ENCODE data around the gene ENAH.

The ENAH gene

DNA sequence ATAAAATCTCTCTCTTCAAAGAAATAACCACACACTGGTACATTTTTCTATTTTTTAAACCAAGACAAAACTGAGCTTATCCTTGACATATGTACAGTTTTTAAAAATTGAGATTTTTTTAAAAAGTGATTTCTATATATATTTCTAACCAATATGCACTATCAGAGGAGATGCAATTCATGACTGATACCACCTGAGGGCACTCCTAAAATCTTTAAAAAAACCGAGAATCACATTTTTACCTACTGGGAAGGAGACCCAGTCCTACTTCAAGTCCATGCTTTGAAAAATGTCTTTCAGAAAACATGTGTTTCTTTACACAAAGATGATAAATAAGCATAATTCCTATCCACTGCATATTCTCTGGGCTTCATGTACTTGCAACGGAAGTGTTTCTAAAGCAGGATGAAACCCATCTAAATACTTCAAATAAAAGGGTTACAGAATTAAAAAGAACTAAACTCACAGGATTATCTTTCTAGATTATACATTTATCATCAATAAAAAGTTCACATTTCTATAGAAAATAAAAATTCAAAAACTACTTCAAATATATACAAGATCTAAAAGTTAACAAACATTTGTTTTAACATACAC, 98.6 kb downstream of the ENAH start:
- peak in 1 of 2 donors; percentile 22 for DNase-seq

DNA sequence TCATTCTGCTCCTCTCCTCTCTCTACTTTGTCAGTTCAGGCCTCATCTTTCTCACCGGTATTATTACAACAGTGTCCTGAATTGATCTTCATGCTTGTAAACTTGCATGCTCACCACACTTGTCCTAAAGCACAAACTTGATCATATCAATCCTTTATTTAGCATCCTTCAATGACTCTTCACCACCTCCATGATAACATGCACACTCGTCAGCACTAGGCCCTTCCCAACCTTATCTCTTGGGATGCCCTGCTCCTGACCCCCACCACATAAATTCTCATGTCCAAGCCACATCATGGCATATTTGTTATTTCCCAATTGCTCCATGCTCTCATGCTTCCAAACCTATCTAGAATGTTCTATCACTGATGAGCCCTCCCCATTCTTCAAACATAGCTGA, 103.1 kb downstream of the ENAH start:
- DNase-seq = no peak

DNA sequence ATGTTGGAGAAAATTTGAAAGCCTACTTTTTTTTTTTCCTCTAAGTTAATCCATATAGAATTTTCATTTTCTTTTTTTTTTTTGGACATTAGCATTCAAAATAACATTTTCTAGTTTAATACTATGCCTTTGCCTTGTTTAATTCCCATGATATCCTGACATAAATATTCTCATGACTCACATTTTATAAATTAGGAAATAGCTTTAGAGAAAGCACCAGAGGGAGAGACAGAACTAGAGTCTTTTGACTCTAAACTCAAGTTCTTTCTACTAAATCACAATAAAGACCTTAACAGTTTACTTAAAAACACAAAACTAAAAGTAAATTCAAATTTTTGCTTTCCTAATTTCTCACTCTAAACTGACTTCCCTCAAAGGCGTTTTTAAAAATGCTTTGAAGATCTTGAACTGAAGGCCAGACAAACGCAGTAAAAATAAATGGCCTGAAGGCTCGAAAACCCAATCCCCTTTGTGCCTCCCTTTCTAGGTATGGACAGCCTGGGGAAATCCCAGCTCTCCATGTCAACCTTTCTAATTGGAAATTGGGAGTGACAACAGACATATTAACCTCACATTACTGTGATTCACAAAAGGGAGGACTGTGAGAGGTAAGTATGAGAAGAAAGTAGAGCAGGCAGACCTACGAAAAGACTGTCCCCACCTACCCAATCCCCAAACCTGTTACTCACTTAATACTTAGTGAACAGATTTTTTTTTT, 104.6 kb downstream of the ENAH start:
- DNase-seq = no peak

DNA sequence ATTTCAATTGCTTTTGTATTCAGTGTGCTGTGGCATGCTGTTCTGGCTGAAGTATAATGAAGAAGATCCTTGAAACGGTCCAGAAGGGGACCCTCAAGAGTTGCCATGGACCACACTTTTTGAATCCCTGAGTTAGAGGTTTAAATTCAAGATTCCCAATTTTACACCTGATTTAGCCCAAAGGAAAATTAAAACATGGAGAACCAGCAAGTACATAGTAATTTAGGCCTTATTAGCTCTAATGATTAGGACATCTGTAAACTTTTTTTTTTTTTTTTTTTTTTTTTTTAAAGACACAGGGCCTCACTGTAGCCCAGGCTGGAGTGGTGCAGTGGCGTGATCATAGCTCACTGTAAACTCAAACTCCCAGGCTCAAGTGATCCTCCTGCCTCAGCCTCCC, 107.3 kb downstream of the ENAH start:
- DNase-seq = no peak

DNA sequence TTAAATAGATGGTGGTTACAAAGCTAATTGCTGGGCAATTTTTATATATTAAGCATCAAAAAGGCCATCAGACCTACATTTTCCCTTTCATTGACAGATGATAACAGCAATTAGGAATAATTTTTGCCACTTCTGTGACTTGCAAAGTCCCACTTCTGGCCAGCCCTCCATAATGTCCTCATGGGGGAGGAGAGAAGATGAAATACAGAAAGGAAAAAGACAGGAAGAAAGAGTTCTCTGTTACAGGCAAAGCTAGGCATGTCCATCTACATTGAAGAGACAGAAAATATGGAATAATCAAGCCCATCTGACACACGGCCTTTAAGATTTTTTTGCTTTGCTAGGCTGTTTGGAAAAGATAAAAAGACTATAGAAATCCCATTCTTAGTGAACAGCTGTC, 108.0 kb downstream of the ENAH start:
- DNase-seq = no peak

DNA sequence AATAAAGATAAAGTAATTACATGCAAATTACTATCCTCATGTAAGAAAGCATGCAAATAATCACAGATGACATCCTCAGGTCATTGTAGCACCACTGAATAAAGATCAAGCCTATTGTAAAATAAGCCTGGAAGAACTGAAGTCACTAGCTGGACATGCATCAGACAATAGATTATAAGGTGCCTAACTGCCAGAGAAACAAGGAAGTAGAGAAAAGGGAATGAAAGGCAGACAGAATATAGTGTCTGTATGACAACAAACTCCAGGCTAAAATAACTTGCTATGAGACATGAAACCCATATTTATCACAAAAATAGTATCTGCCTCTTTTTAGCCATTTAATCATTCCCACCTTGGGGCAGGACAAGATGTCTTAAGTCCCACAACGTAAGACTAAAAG, 108.7 kb downstream of the ENAH start:
- no peak for DNase-seq

DNA sequence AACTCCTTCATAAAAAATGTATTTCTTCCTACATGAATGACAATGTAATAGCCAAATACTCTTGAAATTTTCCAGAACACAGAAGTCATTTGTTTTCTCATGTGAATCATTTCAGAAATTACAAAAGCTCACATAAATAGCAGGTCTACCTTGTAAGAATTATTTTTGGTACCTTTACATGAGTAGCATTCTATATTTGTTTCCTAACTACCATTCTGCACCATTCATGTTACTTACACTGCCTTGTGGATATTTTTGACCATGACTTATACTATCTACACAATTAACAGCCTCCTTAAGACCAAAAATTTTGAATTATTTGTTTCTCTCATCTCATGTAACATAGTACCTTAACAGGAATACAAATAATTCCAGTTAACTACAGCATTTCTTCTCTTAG, 109.6 kb downstream of the ENAH start:
- no peak for DNase-seq

DNA sequence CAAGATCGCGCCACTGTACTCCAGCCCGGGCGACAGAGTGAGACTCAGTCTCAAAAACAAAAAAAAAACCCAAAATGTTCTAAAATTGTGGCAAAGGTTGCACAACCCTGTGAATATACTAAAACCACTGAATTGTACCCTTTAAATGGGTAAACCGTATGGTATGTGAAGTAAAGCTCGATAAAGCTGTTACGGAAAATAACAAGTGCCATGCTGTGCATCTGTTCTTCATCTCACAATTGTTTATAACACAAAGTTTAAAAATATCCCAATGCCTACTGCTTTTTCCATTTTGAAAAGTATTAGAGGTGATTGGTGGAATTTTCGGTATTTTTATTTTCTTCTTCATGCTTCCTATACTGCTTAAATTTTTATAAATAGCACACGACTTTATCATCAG, 111.5 kb downstream of the ENAH start:
- no peak for DNase-seq

DNA sequence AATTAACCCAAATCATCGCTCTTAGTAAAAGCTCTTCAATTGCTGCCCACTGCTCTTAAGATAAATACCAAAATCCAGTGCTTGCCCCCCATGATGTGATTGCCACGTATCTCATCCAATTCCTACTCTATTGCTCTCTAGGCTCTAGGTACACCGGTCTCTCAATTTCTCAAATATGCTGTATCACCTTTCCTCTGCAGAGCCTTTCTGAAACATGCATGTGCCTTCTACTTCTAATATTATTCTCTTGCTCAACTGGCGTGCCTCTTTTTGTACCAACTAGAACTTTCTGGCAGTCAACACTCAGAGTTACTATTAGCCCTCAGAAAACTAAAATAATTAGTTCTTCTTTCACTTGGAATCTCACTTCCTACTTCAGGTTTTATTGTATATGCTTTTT, 113.3 kb downstream of the ENAH start:
- no peak for DNase-seq

DNA sequence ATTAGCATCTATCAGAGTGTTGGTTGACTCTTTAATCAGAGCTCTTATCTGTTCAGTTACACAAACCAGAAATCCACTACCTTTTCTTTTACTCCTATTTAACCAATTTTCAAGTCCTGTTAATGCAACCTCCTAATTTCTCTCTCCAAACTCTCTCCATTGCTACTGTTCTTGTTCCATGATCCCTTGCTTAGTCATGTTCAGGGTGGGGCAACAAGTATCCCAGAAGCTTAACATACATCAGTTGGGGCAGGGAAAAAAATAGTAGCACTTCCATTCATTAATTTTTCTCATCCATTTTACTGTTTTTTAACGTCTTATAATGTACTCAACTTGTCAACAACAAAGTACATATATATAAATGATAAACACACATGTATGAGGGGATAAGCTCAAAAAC, 113.9 kb downstream of the ENAH start:
- DNase-seq = no peak

DNA sequence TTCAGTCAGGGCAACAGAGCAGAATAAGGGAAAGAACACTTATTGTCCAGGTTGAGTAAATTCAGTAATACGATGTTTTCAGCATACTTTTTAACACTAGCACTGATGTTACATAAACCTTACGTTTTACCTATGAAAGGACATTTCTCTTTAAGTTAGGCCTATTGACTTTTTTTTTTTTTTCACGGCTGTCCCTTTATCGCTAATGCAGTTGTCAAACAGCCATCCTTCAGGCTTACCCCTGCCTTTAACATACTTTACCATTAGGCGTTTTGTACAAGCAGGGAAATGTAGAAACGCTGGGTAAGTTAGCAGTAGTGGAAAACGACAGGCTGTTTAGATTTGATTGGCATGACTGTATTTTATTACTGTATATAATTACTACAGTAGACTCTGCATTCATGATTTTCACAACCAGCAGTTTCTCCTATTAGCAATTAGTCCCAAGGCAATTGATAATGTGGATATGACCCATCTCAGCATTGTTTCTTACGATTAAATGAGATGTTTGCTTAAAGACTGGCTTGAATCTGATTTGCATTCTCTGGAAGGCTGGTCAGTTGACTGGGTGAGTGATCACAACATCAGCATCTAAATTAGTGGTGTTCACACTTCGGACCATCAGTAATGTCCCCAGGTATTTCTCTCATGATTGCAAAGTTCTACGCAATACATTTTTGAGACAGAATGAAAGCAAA, 115.2 kb downstream of the ENAH start:
- DNase-seq = no peak

DNA sequence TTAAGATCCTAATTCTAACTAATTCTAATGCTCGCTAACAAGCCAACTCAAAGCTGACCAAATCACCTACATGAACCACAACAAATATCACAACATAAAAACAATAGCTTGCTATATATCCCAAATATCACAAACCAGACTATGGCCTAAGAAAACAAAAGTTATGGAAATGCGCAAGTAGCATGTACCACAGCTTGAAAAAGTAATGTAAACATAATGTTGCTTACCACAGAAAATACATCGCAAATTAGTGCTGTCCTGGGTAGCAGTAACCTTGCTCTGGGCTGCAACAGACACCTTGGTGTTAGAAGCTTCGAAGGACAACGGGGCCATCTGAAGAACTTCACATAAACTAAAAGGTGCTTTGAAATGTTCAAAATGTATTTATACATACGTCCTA, 117.6 kb downstream of the ENAH start:
- no peak for DNase-seq

DNA sequence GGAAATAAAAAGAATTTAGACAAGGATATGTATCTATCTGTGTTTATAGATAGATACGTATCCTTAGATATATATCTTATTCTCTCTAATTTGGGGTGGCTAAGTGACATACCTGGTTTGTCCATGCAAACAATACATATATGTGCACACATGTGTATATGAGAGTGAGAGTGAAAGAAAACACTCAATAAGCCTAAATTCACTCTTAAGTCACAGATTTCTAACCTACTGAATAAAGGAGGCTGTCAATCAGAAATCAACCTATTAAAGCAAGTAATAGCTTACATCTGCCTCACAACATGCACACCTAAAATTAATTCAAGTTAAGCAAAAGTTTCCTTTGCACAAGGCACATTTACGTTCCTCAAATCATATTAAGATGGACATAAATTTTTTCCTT, 118.2 kb downstream of the ENAH start:
- no peak for DNase-seq

DNA sequence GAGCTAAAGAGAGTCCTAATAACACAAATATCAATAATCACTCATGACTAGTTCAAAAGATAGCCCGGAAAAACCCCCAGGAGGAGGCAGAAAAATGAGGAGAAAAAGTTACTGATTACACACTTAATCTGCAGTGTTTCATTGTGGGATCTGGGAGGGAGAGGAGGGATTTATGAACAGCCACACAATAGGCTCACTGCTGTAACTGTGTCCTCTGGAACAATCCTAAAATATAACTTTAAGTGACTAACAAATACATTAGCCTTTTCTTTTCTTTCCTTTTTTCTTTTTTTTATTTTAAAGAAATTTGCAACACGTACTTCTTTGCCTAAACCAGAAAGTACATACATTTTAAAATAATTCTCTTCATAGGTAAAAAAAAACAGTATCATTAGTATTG, 118.8 kb downstream of the ENAH start:
- no peak for DNase-seq

DNA sequence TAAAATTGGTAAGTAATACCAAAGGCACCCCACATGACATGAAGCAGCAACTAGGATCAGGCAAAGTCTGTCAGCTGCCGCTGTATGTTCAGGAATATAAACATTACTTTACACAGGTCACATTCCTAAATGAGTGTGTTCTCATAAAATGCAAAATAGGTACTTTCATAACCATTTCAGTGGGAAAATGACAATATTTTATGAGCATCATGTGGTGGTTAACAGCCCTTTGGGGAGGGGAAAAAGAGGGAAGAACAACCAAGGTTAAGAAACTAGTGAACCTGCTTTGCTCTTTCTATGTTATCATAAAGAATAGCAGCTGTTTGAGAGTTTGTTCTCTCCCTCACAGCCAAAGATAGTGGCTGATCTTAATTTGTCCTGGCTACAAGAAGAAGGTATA, 119.7 kb downstream of the ENAH start:
- DNase-seq = no peak

DNA sequence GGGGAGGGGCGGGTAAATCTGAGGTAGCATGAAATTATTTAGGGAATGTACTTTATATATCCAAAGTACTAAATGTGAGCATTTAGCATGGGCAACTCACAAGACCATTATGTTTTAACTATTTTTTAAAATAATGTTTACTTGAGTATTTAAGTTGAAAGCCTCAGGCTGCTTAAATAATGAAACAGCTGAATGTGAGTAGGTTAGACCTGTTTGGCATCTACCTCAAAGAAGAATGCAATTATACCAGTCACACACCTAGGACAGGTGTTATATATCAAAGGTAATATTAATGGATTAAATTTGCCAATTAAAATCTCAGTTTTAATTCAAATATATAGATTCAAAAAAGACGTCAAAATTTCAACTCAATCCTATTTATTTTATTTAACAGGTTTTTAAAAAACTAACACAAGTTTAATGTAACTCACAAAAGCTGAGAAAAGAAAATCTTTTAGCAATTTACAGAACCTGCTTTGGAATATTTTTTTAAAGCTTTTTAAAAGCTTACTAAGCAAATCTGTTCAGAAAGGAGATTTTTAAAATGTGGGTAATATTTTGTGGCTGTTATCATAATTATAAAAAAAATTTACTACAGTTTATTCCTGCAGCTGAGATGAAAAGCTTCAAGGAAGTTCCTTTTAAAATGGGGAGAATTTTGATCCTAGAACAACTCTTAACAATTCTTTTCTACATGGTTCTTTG, 120.5 kb downstream of the ENAH start:
- no peak for DNase-seq

DNA sequence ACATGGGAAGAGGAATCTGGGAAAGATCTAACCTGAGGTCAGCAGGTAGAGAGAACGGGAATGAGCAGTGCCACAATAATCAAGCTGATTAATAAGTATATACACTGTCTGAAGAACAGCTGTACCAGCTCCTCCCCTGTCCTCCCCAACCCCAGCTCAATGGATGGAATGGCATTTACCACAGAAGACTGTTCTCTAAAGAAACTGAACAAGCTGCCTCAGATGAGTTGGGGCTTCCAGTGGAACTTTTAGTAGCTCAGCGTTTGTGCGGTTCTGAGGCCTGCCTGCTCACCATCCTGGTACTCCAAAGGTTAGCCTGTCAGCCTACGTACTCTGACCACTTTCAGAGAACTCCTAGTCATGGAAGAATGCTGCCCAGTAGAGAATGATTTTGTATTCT, 123.2 kb downstream of the ENAH start:
- DNase-seq = no peak

DNA sequence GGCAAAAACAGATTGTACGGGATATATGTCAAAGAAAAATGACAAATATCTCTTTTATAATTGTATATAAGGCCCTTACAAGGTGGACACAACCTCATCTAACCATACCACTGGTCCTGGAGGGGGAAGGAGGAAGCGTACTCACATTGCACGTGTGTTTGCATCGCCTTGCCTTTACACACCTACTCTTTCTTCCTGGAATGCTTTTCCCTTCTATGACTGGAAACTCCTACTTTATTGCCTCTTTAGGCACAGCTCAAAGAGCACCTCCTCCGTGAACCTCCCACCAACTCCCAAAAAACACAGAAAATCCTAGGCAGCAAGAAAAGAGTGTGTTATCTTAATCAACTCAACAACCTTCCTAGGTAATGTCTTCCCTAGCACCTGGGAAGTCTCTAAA, 125.3 kb downstream of the ENAH start:
- DNase-seq = no peak

DNA sequence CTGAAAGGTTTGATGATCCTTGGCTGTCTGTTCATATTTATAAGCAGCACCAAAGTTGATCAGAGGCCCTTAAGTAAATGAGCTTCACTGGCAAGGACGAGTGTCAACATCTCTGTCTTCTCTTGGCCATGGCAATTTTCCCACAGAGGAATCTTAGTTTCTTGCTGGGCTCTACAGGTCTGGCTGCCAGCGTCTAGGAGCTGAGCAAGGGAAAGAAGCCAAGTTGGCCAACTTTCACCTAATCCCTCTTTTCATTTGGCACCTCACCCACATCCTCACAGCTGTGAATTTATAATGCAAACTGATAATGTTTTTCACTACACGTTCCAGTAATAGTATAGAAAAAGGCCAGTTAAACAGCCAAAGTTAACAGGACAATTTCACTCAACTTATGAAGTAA, 126.0 kb downstream of the ENAH start:
- DNase-seq = no peak

DNA sequence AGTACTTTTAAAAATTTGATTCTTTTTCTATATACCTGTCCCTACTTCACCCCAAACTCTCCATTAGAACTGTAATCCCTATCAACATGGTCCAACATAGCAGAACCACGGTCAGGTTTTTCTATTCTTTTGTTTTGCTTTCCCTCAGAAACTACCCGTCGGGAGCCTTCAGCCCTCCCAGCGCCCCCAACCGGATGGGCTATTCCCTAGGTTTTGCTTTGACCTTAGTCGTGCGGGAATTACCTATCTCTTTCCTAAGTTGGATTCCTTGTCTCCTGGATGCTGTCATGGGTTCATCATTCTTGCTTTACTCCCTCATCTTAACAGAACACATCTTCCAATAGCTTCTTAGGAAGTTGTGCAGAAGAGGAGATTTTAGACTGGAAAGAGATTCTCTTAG, 127.5 kb downstream of the ENAH start:
- no peak for DNase-seq

DNA sequence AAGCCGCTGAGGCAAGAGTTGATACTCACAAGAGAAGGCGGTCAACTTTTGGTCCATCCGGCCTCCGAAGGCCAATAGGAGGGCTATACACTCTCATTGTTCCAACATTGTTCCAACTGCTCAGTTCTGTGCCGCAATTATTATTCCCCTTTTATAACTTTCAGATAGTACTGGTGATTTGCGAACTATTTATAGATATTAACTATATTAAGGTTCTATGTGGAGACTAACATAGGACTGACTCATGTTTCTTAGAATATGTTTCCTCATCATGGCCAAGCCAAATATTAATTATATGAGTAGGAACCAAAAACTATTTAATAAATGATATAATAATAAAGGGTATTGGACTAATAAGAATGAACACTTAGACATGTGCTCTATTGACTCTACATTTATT, 128.4 kb downstream of the ENAH start:
- DNase-seq = no peak

DNA sequence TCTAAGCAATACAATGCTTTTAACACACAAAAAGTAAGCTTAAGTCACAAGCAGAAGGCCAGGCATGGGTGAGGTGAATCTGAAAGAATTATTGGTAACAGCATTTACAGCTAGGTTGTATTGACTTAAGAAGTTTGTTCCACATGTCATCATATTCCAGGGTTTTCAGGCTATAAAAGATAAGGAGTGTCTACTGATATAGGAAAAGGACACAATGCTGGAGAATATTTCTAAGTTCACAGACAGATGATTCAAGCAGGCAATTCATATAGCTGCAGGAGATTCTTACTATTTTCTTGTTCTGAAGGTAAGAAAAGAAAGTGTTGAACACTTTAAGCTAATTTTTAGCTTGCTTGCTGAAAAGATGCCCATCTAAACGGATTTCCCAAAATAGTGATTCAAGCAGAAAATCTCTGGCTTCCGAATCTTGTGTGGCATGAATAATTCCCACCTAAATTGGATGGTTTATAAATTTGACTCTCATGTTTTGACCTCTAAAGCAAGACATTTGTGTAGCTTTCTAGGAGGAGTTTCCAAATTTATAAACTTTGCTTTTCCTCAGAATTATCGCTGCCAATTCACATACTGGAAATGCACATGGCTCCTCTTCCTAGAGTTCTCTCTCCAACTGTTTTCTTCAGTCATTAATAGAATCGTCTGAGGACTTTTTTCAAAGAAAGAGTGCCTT, 129.5 kb downstream of the ENAH start:
- DNase-seq = no peak

DNA sequence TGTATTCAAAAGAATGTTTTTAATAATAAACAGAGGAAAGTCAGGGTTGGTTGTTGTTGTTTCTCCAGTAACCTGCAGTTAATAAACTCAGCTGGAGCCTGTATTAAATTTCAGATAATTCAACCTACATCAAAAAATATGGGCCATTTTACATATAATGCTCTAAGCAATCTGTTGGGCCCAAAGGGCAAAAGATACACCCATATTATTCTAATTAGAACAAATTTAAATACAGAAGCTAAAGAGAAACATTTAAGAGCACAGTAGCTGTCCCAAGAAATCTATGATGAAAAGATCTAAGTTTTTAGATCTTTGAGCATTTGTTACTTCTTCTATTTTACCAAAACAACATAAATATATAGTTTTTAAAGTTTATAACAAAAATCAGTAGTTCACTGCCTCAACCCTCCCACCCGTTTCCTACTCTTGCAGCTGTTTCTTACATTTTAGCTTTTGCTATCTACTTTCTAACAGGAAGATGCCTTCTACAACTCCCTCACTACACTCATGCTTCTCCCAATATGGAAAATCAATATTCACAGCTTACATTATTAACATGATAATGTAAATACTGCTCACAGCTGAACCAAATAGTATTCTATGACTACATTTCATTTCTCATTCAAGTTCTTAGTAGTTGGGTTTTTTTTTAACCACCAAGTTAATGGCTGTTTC, 130.2 kb downstream of the ENAH start:
- DNase-seq = no peak

Data from bone marrow (tissue), 2 donors.